IMR-90 (cell line): ENCODE data around the gene IFTAP. TPM values are rescaled to one million over a fixed set of nuclear protein-coding genes. Genes with fewer than 3 reads are reported as not detected.

Experiments used
- ATAC-seq: fragments of 200-7000 bp; cut with Tn5 transposase; 2 replicates; pipeline ENCODE4 v1.9.1; 2020; ENCODE audit warnings: low read depth, mild to moderate bottlenecking, moderate library complexity
- BruUV-seq: library from RNA; stranded (reverse); fragments of 400-500 nt; replicated peaks from 2 replicates; lab custom pipeline; 2021; lab: Mats Ljungman, UMichigan
- CTCF ChIA-PET: fragments of 300-600 bp; formaldehyde crosslinking; extraction: SDS; loops from one replicate; lab custom pipeline; 2021; ENCODE audit warnings: antibody characterized with exemption; lab: Yijun Ruan, JAX
- POLR2A ChIA-PET: fragments of 300-600 bp; sonication (Branson Sonifier 250); formaldehyde crosslinking; loops from one replicate; lab custom pipeline; 2022; ENCODE audit warnings: antibody characterized with exemption; ENCODE audit not compliant: unreplicated experiment; lab: Charles Lee
- DNase-seq: peaks from one replicate; pipeline ENCODE4 v3.0.0; 2013
- H2AFZ ChIP-seq: replicated peaks from 2 replicates; pipeline ENCODE3; 2013; ENCODE audit warnings: low read length, mild to moderate bottlenecking; ENCODE audit not compliant: poor library complexity
- H2AK5ac ChIP-seq: 2 replicates; pipeline ENCODE4 v1.6.1; 2013; ENCODE audit warnings: low read depth, low read length, inconsistent platforms
- H2AK9ac ChIP-seq: replicated peaks from 2 replicates; pipeline ENCODE3; 2013; ENCODE audit warnings: mild to moderate bottlenecking, low read depth, low read length, moderate library complexity; ENCODE audit not compliant: poor library complexity
- H2BK120ac ChIP-seq: 2 replicates; pipeline ENCODE4 v1.6.1; 2013; ENCODE audit warnings: low read depth, low read length, inconsistent platforms
- H2BK15ac ChIP-seq: 3 replicates; pipeline ENCODE4 v1.6.1; 2013; ENCODE audit warnings: low read depth, low read length, inconsistent platforms
- H2BK20ac ChIP-seq: 2 replicates; pipeline ENCODE4 v1.6.1; 2013; ENCODE audit warnings: low read depth, mild to moderate bottlenecking, inconsistent platforms, low read length, moderate library complexity
- H2BK5ac ChIP-seq: 2 replicates; pipeline ENCODE4 v1.6.1; 2013; ENCODE audit warnings: mild to moderate bottlenecking, low read depth, low read length, inconsistent platforms; ENCODE audit not compliant: poor library complexity, severe bottlenecking
- H3K14ac ChIP-seq: replicated peaks from 2 replicates; pipeline ENCODE4 v1.6.1; 2013; ENCODE audit warnings: low read depth, low read length, inconsistent platforms
- H3K18ac ChIP-seq: 2 replicates; pipeline ENCODE4 v1.6.1; 2013; ENCODE audit warnings: low read depth, low read length, control low read depth
- H3K23ac ChIP-seq: 2 replicates; pipeline ENCODE4 v1.6.1; 2013; ENCODE audit warnings: low read depth, low read length, inconsistent platforms
- H3K27ac ChIP-seq: 2 replicates; pipeline ENCODE4 v1.5.1; 2013; ENCODE audit warnings: mild to moderate bottlenecking, control low read depth, low read length; ENCODE audit not compliant: insufficient read depth
- H3K27me3 ChIP-seq: 2 replicates; pipeline ENCODE4 v1.6.1; 2013; ENCODE audit warnings: low read length; ENCODE audit not compliant: control insufficient read depth, insufficient read depth
- H3K36me3 ChIP-seq: 2 replicates; pipeline ENCODE4 v1.6.1; 2013; ENCODE audit warnings: low read length, mixed read lengths; ENCODE audit not compliant: control insufficient read depth, insufficient read depth
- H3K4ac ChIP-seq: 2 replicates; pipeline ENCODE4 v1.6.1; 2013; ENCODE audit warnings: low read depth, low read length, inconsistent platforms
- H3K4me1 ChIP-seq: 2 replicates; pipeline ENCODE4 v1.6.1; 2013; ENCODE audit warnings: low read length, mixed read lengths; ENCODE audit not compliant: control insufficient read depth, insufficient read depth
- H3K4me2 ChIP-seq: 2 replicates; pipeline ENCODE4 v1.6.1; 2013; ENCODE audit warnings: low read depth, mild to moderate bottlenecking, control low read depth, low read length, moderate library complexity
- H3K4me3 ChIP-seq: 2 replicates; pipeline ENCODE4 v1.5.1; 2013; ENCODE audit warnings: low read depth, mild to moderate bottlenecking, control low read depth, low read length, moderate library complexity; ENCODE audit not compliant: insufficient read depth
- H3K56ac ChIP-seq: 2 replicates; pipeline ENCODE4 v1.6.1; 2013; ENCODE audit warnings: low read length, inconsistent platforms; ENCODE audit not compliant: insufficient read depth; ENCODE audit errors: extremely low read depth
- H3K79me1 ChIP-seq, 2 experiments: 2 replicates each; pipeline ENCODE4 v1.6.1; 2013; ENCODE audit warnings: low read length in 2 of 2, inconsistent platforms in 1 of 2, low read depth in 1 of 2
- H3K9ac ChIP-seq: 2 replicates; pipeline ENCODE4 v1.6.1; 2013; ENCODE audit warnings: low read depth, low read length, control low read depth
- H3K9me1 ChIP-seq: 2 replicates; pipeline ENCODE4 v1.6.1; 2013; ENCODE audit warnings: low read length, inconsistent platforms; ENCODE audit not compliant: insufficient read depth
- H3K9me3 ChIP-seq: 2 replicates; pipeline ENCODE4 v1.6.1; 2013; ENCODE audit warnings: low read length; ENCODE audit not compliant: control insufficient read depth, insufficient read depth
- H4K20me1 ChIP-seq: 2 replicates; pipeline ENCODE4 v1.6.1; 2013; ENCODE audit warnings: low read length, inconsistent platforms; ENCODE audit not compliant: insufficient read depth
- H4K5ac ChIP-seq: 2 replicates; pipeline ENCODE4 v1.6.1; 2013; ENCODE audit warnings: mild to moderate bottlenecking, low read depth, low read length, control low read depth
- H4K8ac ChIP-seq, 2 experiments: 2 replicates each; pipeline ENCODE4 v1.6.1; 2013; ENCODE audit warnings: low read depth in 2 of 2, low read length in 2 of 2, control low read depth in 1 of 2, inconsistent platforms in 1 of 2
- H4K91ac ChIP-seq: 2 replicates; pipeline ENCODE4 v1.6.1; 2013; ENCODE audit warnings: low read depth, low read length, inconsistent platforms; ENCODE audit not compliant: insufficient read depth
- BHLHE40 ChIP-seq: fragments of 150-350 bp; IDR thresholded peaks from 2 replicates; pipeline ENCODE4 v1.6.1; 2016; ENCODE audit warnings: mild to moderate bottlenecking, low read depth, low read length
- CEBPB ChIP-seq: IDR thresholded peaks from 2 replicates; pipeline ENCODE4 v1.6.1; 2012; ENCODE audit warnings: low read depth, low read length, improper control_type of control experiment
- CHD1 ChIP-seq: IDR thresholded peaks from 2 replicates; pipeline ENCODE4 v1.6.1; 2012; ENCODE audit warnings: low read depth, low read length, improper control_type of control experiment
- CTCF ChIP-seq: conservative IDR thresholded peaks from 2 replicates; pipeline ENCODE4 v1.5.1; 2012; ENCODE audit warnings: mild to moderate bottlenecking, low read depth, low read length, improper control_type of control experiment
- ELK1 ChIP-seq: fragments of 150-350 bp; IDR thresholded peaks from 2 replicates; pipeline ENCODE4 v1.6.1; 2016; ENCODE audit warnings: low read depth, mild to moderate bottlenecking, low read length, moderate library complexity, borderline replicate concordance
- FOS ChIP-seq: fragments of 150-350 bp; IDR thresholded peaks from 2 replicates; pipeline ENCODE4 v1.6.1; 2016; ENCODE audit warnings: low read depth, low read length
- MAFK ChIP-seq: IDR thresholded peaks from 2 replicates; pipeline ENCODE4 v1.6.1; 2012; ENCODE audit warnings: low read depth, low read length, improper control_type of control experiment
- MAZ ChIP-seq: IDR thresholded peaks from 2 replicates; pipeline ENCODE4 v1.6.1; 2012; ENCODE audit warnings: low read depth, mild to moderate bottlenecking, low read length, improper control_type of control experiment, moderate library complexity, borderline replicate concordance
- MXI1 ChIP-seq: IDR thresholded peaks from 2 replicates; pipeline ENCODE4 v1.6.1; 2012; ENCODE audit warnings: low read depth, mild to moderate bottlenecking, low read length, moderate library complexity, borderline replicate concordance
- NFE2L2 ChIP-seq: fragments of 150-350 bp; IDR thresholded peaks from 2 replicates; pipeline ENCODE4 v1.6.1; 2016; ENCODE audit warnings: low read depth, mild to moderate bottlenecking, low read length
- POLR2A ChIP-seq: IDR thresholded peaks from 2 replicates; pipeline ENCODE4 v1.6.1; 2012; ENCODE audit warnings: mild to moderate bottlenecking, low read depth, low read length
- RAD21 ChIP-seq: IDR thresholded peaks from 2 replicates; pipeline ENCODE4 v1.6.1; 2012; ENCODE audit warnings: low read length, improper control_type of control experiment
- RCOR1 ChIP-seq: IDR thresholded peaks from 2 replicates; pipeline ENCODE4 v1.6.1; 2012; ENCODE audit warnings: mild to moderate bottlenecking, low read length, improper control_type of control experiment; ENCODE audit not compliant: insufficient replicate concordance
- RFX5 ChIP-seq: IDR thresholded peaks from 2 replicates; pipeline ENCODE4 v1.8.0; 2012; ENCODE audit warnings: low read depth, mild to moderate bottlenecking, low read length, moderate library complexity
- SMC3 ChIP-seq: fragments of 150-350 bp; IDR thresholded peaks from 2 replicates; pipeline ENCODE4 v1.6.1; 2016; ENCODE audit warnings: low read depth, mild to moderate bottlenecking, antibody characterized with exemption, low read length, moderate library complexity
- USF2 ChIP-seq: fragments of 150-350 bp; IDR thresholded peaks from 2 replicates; pipeline ENCODE4 v1.6.1; 2017; ENCODE audit warnings: mild to moderate bottlenecking, antibody characterized with exemption, low read length, low read depth
- WGBS, 2 experiments: methylation state at CpG; one replicate each; pipeline versions ENCODE4 v1.1.5 to v1.1.7; 2013; ENCODE audit warnings: missing lambda C conversion rate in 2 of 2; ENCODE audit not compliant: insufficient read length in 1 of 2; ENCODE audit errors: extremely low coverage in 2 of 2; 5-methylcytosine and 5-hydroxymethylcytosine counted together
- dilution Hi-C: fragments of 300-500 bp; cut with HindIII; formaldehyde crosslinking; loops from one replicate; pipeline ENCODE4 v1.14.3; 2018; ENCODE audit warnings: low sequenced_read_pairs; ENCODE audit not compliant: unreplicated experiment
- in situ Hi-C: fragments of 300-500 bp; cut with MboI; formaldehyde crosslinking; loops from 3 replicates; pipeline ENCODE4 v1.14.3; 2019; ENCODE audit warnings: low sequenced_read_pairs, inconsistent platforms, mixed read lengths
- intact Hi-C: fragments of 100-400 bp; cut with micrococcal nuclease; formaldehyde crosslinking; loops from 2 replicates; pipeline ENCODE4 v1.10.0; 2022
- polyA plus RNA-seq, 3 experiments: library from polyadenylated mRNA; depleted of rRNA; stranded (reverse); fragments of >200 nt; gene quantifications; 2 replicates each; pipeline ENCODE4 v1.2.3, GENCODE V29; 2012; ENCODE audit warnings: low replicate concordance in 1 of 3
- total RNA-seq: library from RNA; depleted of rRNA; stranded (reverse); fragments of >200 nt; gene quantifications from 2 replicates; pipeline ENCODE4 v1.2.3, GENCODE V29; 2012

The IFTAP gene
- total and polyA plus RNA-seq, 2 of the 4 experiments (the other 2 are of a cell fraction): 15.8 to 28.5 TPM

GRCh38 chr11:36615826-36616225 is 21.5 kb downstream of the IFTAP start:
- no peak overlapping the region for H4K91ac ChIP-seq
- H2AFZ ChIP-seq: no peak overlapping the region
- H2BK5ac ChIP-seq: no peak overlapping the region
- no peaks in the 10 kb centered on the region for H3K9me3 ChIP-seq
- H4K8ac ChIP-seq: no peak overlapping the region
- ATAC-seq: no peak
- H3K23ac ChIP-seq: no peak overlapping the region
- H2BK15ac ChIP-seq: no peak overlapping the region
- dilution Hi-C loops: no loop called here
- H3K27ac ChIP-seq: no peak overlapping the region
- intact Hi-C loops: no loop called here
- H3K9ac ChIP-seq: no peak overlapping the region
- in situ Hi-C loops: no loop called here
- no peak overlapping the region for H4K5ac ChIP-seq
- no CpG with 5 or more reads among the region's 3 CpGs for WGBS, 2 experiments
- TF ChIP-seq BHLHE40 (no peak), USF2 (no peak), CTCF (no peak), MAZ (no peak), POLR2A (no peak), CHD1 (no peak), ELK1 (no peak), NFE2L2 (no peak), RFX5 (no peak), RAD21 (no peak), MAFK (no peak), SMC3 (no peak), MXI1 (no peak), CEBPB (no peak), RCOR1 (no peak), FOS (no peak)
- H3K14ac ChIP-seq: no peak overlapping the region
- ChIA-PET POLR2A (no interaction called here), CTCF (no interaction called here)
- H3K4me2 ChIP-seq: no peak overlapping the region
- H3K4ac ChIP-seq: no peak overlapping the region
- H3K79me1 ChIP-seq: no peaks in the 10 kb centered on the region
- DNase-seq: no peak
- no peaks in the 10 kb centered on the region for H3K4me1 ChIP-seq
- no peak overlapping the region for H2AK9ac ChIP-seq
- no peaks in the 10 kb centered on the region; the same call in 1 of the 2 replicates for H3K9me1 ChIP-seq
- no TSS peak for BruUV-seq
- no peak overlapping the region for H2BK120ac ChIP-seq
- H2BK20ac ChIP-seq: no peak overlapping the region
- no peaks in the 10 kb centered on the region for H4K20me1 ChIP-seq
- H3K18ac ChIP-seq: no peak overlapping the region
- no peaks in the 10 kb centered on the region for H3K36me3 ChIP-seq
- no peak overlapping the region for H2AK5ac ChIP-seq
- H3K27me3 ChIP-seq: no peaks in the 10 kb centered on the region
- H3K56ac ChIP-seq: no peak overlapping the region
- H3K4me3 ChIP-seq: no peak overlapping the region
